HepG2 (cell line): ENCODE data around the gene MED22. TPM values are rescaled to one million over a fixed set of nuclear protein-coding genes. Genes with fewer than 3 reads are reported as not detected.

Source experiments
- ADNP ChIP-seq: sonication (generic); formaldehyde crosslinking; IDR thresholded peaks from 2 replicates; pipeline ENCODE4 v1.4.0; 2020; ENCODE audit warnings: missing genetic modification reagents
- DDIT3 ChIP-seq: sonication (generic); formaldehyde crosslinking; IDR thresholded peaks from 2 replicates; pipeline ENCODE4 v1.4.0; 2020; ENCODE audit warnings: mild to moderate bottlenecking, missing genetic modification reagents
- DPF2 ChIP-seq: sonication (generic); formaldehyde crosslinking; IDR thresholded peaks from 2 replicates; pipeline ENCODE4 v1.4.0; 2020; ENCODE audit warnings: mild to moderate bottlenecking, low read depth, missing genetic modification reagents, borderline replicate concordance
- E2F2 ChIP-seq: sonication (generic); formaldehyde crosslinking; IDR thresholded peaks from 2 replicates; pipeline ENCODE4 v1.4.0; 2020; ENCODE audit warnings: missing genetic modification reagents, borderline replicate concordance
- MED1 ChIP-seq: sonication (generic); formaldehyde crosslinking; IDR thresholded peaks from 2 replicates; pipeline ENCODE4 v1.4.0; 2020; ENCODE audit warnings: missing genetic modification reagents
- PTBP1 ChIP-seq: fragments of 200-400 bp; formaldehyde crosslinking; IDR thresholded peaks from 2 replicates; pipeline ENCODE4 v1.6.1; 2018; ENCODE audit warnings: low read length, low read depth; ENCODE audit not compliant: poor library complexity, severe bottlenecking
- REPIN1 ChIP-seq: sonication (generic); formaldehyde crosslinking; IDR thresholded peaks from 2 replicates; pipeline ENCODE4 v1.8.0; 2022; ENCODE audit warnings: missing genetic modification reagents, low read depth, mild to moderate bottlenecking, borderline replicate concordance
- REST ChIP-seq, 2 experiments: IDR thresholded peaks; 2 replicates each; pipeline ENCODE4 v1.6.1; 2011 to 2012; ENCODE audit warnings: low read length in 2 of 2, borderline replicate concordance in 1 of 2, low read depth in 1 of 2, mild to moderate bottlenecking in 1 of 2, moderate library complexity in 1 of 2
- SMARCC2 ChIP-seq: fragments of 450-650 bp; IDR thresholded peaks from 2 replicates; pipeline ENCODE4 v1.6.1; 2017; ENCODE audit warnings: antibody characterized with exemption, mild to moderate bottlenecking
- TBL1XR1 ChIP-seq: fragments of 150-350 bp; IDR thresholded peaks from 2 replicates; pipeline ENCODE4 v1.6.1; 2014; ENCODE audit warnings: borderline replicate concordance, low read length; ENCODE audit not compliant: partially characterized antibody
- ZNF101 ChIP-seq: sonication (generic); formaldehyde crosslinking; IDR thresholded peaks from 2 replicates; pipeline ENCODE4 v1.4.0; 2020; ENCODE audit warnings: mild to moderate bottlenecking, low read depth, missing genetic modification reagents, borderline replicate concordance
- ZNF251 ChIP-seq: sonication (generic); formaldehyde crosslinking; IDR thresholded peaks from 2 replicates; pipeline ENCODE4 v1.9.0; 2021; ENCODE audit warnings: mild to moderate bottlenecking, missing genetic modification reagents
- ZNF329 ChIP-seq: sonication (generic); formaldehyde crosslinking; IDR thresholded peaks from 2 replicates; pipeline ENCODE4 v1.9.0; 2021; ENCODE audit warnings: low read depth, mild to moderate bottlenecking, missing genetic modification reagents
- ZNF546 ChIP-seq: sonication (generic); formaldehyde crosslinking; conservative IDR thresholded peaks from 2 replicates; pipeline ENCODE4 v1.8.1; 2023; ENCODE audit warnings: mild to moderate bottlenecking, missing genetic modification reagents
- ZNF710 ChIP-seq: sonication (generic); formaldehyde crosslinking; IDR thresholded peaks from 2 replicates; pipeline ENCODE4 v1.5.0; 2020; ENCODE audit warnings: mild to moderate bottlenecking, missing genetic modification reagents, borderline replicate concordance
- ZXDC ChIP-seq: sonication (generic); formaldehyde crosslinking; IDR thresholded peaks from 2 replicates; pipeline ENCODE4 v1.5.0; 2020; ENCODE audit warnings: mild to moderate bottlenecking, missing genetic modification reagents
- polyA plus RNA-seq, 8 experiments: library from polyadenylated mRNA; depleted of rRNA in 3 of 8; stranded (reverse) in 7 of 8; unstranded in 1 of 8; fragments of >200 nt; fragmentation: Illumina TruSeq in 4 of 8; extraction: Trizol in 4 of 8; gene quantifications; 2 replicates each; pipeline versions ENCODE4 v1.2.1 to v1.2.3, GENCODE V29; 2011 to 2016; ENCODE audit warnings: low read depth in 4 of 8, missing spikeins in 1 of 8, mixed read lengths in 1 of 8; ENCODE audit not compliant: insufficient read depth in 1 of 8
- total RNA-seq, 5 experiments: library from RNA; depleted of rRNA; stranded (reverse); fragments of >200 nt; fragmentation: Illumina TruSeq; extraction: Trizol; gene quantifications; 2 replicates each; pipeline ENCODE4 v1.2.3, GENCODE V29; 2016; ENCODE audit warnings: low read depth in 1 of 5

Gene MED22
- total and polyA plus RNA-seq, 2 of the 13 experiments (the other 11 are each of a cell fraction or from before 2014, with no cell fraction given): 15.8 to 22.1 TPM

- no peak for TF ChIP-seq REST (IDR thresholded peaks at IDR 0.05; ENCODE audit: borderline replicate concordance in 1 of 2, low read depth in 1 of 2, low read length in 2 of 2)
- peak; percentile 83 for TF ChIP-seq PTBP1
- no peak for TF ChIP-seq TBL1XR1
- 0 out of 2 replicates have a peak, but pooled peaks have one; percentile 26 for TF ChIP-seq DPF2 (CRISPR knock-in tag)
- 0 out of 2 replicates have a peak, but pooled peaks have one; percentile 39 for TF ChIP-seq ZNF546
- TF ChIP-seq E2F2 (CRISPR knock-in tag): no peak; the same call in 1 of the 2 replicates
- TF ChIP-seq ZNF710 (CRISPR knock-in tag): no peak; the same call in 1 of the 2 replicates
- TF ChIP-seq REPIN1 (CRISPR knock-in tag): peak; percentile 96
- no peak for TF ChIP-seq SMARCC2
- TF ChIP-seq ZNF101: 0 out of 2 replicates have a peak, but pooled peaks have one; percentile 16
- TF ChIP-seq ZNF329 (CRISPR knock-in tag): peak; percentile 51; the same call in 1 of the 2 replicates
- peak; percentile 88 for TF ChIP-seq MED1 (CRISPR knock-in tag)
- no peak for TF ChIP-seq ZNF251
- peak; percentile 66; the same call in 1 of the 2 replicates for TF ChIP-seq ZXDC (CRISPR knock-in tag)
- no peak for TF ChIP-seq ADNP (CRISPR knock-in tag)
- no peak for TF ChIP-seq DDIT3 (CRISPR knock-in tag)
Observed at GRCh38 chr9:133335924-133336811, 11.8 kb downstream of the MED22 start, which contains the start of gene SURF6 (continued).
